Muscle of arm (tissue), 12 donors: ENCODE measurements around the gene GAS2L2. TPM values are rescaled to one million over a fixed set of nuclear protein-coding genes. Genes with fewer than 3 reads are reported as not detected.

Experiments
- DNase-seq: peaks from one replicate; pipeline ENCODE4 v3.0.0-alpha.2; 2013
- polyA plus RNA-seq, 12 donors: library from polyadenylated mRNA; unstranded; fragments of 120-200 nt; gene quantifications; one replicate each; pipeline ENCODE4 v1.2.1, GENCODE V29; 2013; ENCODE audit not compliant: insufficient read length in 12 of 12

GAS2L2 gene
- polyA plus RNA-seq, 12 donors, result 0.07 TPM; not detected in 11

DNA sequence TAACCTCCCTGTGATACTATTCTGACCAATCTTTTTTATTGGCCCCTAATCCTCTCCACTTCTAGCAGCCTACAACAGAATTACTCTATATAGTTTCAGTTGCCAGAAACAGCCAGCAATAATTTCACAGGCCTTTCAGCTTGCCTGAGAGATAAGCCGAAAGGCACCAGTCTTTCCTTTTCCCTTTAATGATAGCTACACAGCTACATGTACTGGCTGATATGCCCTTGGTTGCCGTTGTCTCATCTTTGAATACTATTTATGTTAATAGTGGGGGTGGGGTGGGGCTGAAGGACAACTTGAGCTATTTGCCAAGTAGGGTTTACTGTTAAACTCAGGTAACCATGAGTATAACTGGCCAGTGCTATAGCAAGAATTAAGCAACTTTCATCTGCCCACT lies 57.4 kb downstream of the GAS2L2 start:
- DNase-seq, result no peak

DNA sequence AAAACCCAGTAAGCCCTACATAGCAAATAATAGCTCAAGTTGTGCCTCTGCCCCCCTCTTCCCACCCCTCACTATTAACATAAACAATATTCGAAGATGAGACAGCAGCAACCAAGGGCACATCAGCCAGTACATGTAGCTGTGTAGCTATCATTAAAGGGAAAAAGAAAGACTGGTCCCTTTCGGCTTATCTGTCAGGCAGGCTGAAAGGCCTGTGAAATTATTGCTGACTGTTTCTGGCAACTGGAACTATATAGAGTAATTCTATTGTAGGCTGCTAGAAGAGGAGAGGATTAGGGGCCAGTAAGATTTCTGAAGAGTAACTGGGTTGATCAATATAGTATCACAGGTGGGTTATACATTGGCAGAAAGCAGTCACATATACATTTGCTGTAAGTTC lies 58.1 kb downstream of the GAS2L2 start:
- DNase-seq, result no peak

Other genes starting within 250 kb of the GAS2L2 start
- under 1 TPM in 10 of 12 donors, not detected in 2; 0.10 to 0.72 (median 0.20) TPM for gene SLFN12L, start 215.6 kb downstream of the GAS2L2 start, polyA plus RNA-seq
- under 1 TPM in 10 of 12 donors, not detected in 2; 0.08 to 0.80 (median 0.24) TPM for gene SLFN14, start 192.4 kb downstream of the GAS2L2 start, polyA plus RNA-seq
- gene PEX12, start 174.7 kb downstream of the GAS2L2 start, polyA plus RNA-seq, result 10 to 100 TPM in 1 of 12 donors, 1 to 10 TPM in 10, not detected in 1; 5.2 to 10.4 (median 8.0) TPM
- 10 to 100 TPM in 11 of 12 donors, not detected in 1; 75.5 to 97.8 (median 81.7) TPM for gene AP2B1, start 165.9 kb downstream of the GAS2L2 start, polyA plus RNA-seq
- gene RASL10B, start 21.6 kb downstream of the GAS2L2 start, polyA plus RNA-seq, result 1 to 10 TPM in 11 of 12 donors, not detected in 1; 1.4 to 4.3 (median 2.4) TPM
- gene C17orf50, start 7.6 kb upstream of the GAS2L2 start, polyA plus RNA-seq, result under 1 TPM in 1 of 12 donors, not detected in 11; 0.16 TPM
- gene MMP28, start 42.4 kb upstream of the GAS2L2 start, polyA plus RNA-seq, result 10 to 100 TPM in 1 of 12 donors, 1 to 10 TPM in 10, not detected in 1; 2.2 to 14.3 (median 3.7) TPM
- 100 to 1,000 TPM in 10 of 12 donors, 10 to 100 TPM in 1, not detected in 1; 96.4 to 211 (median 120) TPM for gene TAF15, start 56.2 kb upstream of the GAS2L2 start, polyA plus RNA-seq
- gene HEATR9, start 115.7 kb upstream of the GAS2L2 start, polyA plus RNA-seq, result under 1 TPM in 5 of 12 donors, not detected in 7; 0.11 to 0.21 (median 0.15) TPM
- 1 to 10 TPM in 8 of 12 donors, under 1 TPM in 2, not detected in 2; 0.63 to 4.0 (median 1.1) TPM for gene CCL5, start 127.1 kb upstream of the GAS2L2 start, polyA plus RNA-seq
- 1 to 10 TPM in 1 of 12 donors, under 1 TPM in 9, not detected in 2; 0.43 to 1.4 (median 0.65) TPM for gene RDM1, start 177.5 kb upstream of the GAS2L2 start, polyA plus RNA-seq
- gene LYZL6, start 190.5 kb upstream of the GAS2L2 start, polyA plus RNA-seq, result not detected
- gene CCL16, start 228.3 kb upstream of the GAS2L2 start, polyA plus RNA-seq, result under 1 TPM in 8 of 12 donors, not detected in 4; 0.13 to 0.54 (median 0.31) TPM
- 10 to 100 TPM in 10 of 12 donors, not detected in 2; 18.8 to 62.1 (median 35.3) TPM for gene CCL14, start 233.5 kb upstream of the GAS2L2 start, polyA plus RNA-seq
- gene CCL15, start 248.3 kb upstream of the GAS2L2 start, polyA plus RNA-seq, result under 1 TPM in 1 of 12 donors, not detected in 11; 0.43 TPM